H1 (cell line): Measurements from ENCODE around the gene RBM46. TPM values are rescaled to one million over a fixed set of nuclear protein-coding genes. Genes with fewer than 3 reads are reported as not detected.

ENCODE experiments used
- CTCF ChIA-PET: fragments of 300-600 bp; sonication (Branson Sonifier 250); formaldehyde crosslinking; loops from one replicate; lab custom pipeline; 2021; ENCODE audit not compliant: partially characterized antibody; lab: Charles Lee
- POLR2A ChIA-PET: fragments of 300-600 bp; sonication (Branson Sonifier 250); formaldehyde crosslinking; loops from one replicate; lab custom pipeline; 2021; ENCODE audit warnings: inconsistent platforms; ENCODE audit not compliant: partially characterized antibody; lab: Charles Lee
- DNase-seq, 2 experiments: peaks; one replicate each; pipeline versions ENCODE4 v3.0.0 to v3.0.0-alpha.2; 2010 to 2022; ENCODE audit warnings: low spot score in 2 of 2, low read depth in 1 of 2, mixed read lengths in 1 of 2
- FAIRE-seq: peaks from 2 replicates; lab custom pipeline; 2011; peaks lifted over from hg19 to GRCh38; lab: Jason Lieb, UNC
- H2AFZ ChIP-seq: 2 replicates; pipeline ENCODE4 v1.8.1; 2012; ENCODE audit warnings: low read length, inconsistent platforms
- H2AK5ac ChIP-seq: 2 replicates; pipeline ENCODE4 v1.6.1; 2013; ENCODE audit warnings: low read depth, low read length
- H2BK120ac ChIP-seq: replicated peaks from 2 replicates; pipeline ENCODE3; 2013; ENCODE audit warnings: low read depth, low read length, inconsistent platforms
- H2BK12ac ChIP-seq: 2 replicates; pipeline ENCODE4 v1.6.1; 2013; ENCODE audit warnings: low read depth, low read length
- H2BK15ac ChIP-seq: 2 replicates; pipeline ENCODE4 v1.6.1; 2013; ENCODE audit warnings: low read length
- H2BK20ac ChIP-seq: 2 replicates; pipeline ENCODE4 v1.6.1; 2013; ENCODE audit warnings: low read length
- H2BK5ac ChIP-seq: 2 replicates; pipeline ENCODE4 v1.6.1; 2013; ENCODE audit warnings: low read depth, low read length
- H3K14ac ChIP-seq: 2 replicates; pipeline ENCODE4 v1.6.1; 2013; ENCODE audit warnings: inconsistent platforms; ENCODE audit not compliant: insufficient read length
- H3K18ac ChIP-seq: 2 replicates; pipeline ENCODE4 v1.6.1; 2013; ENCODE audit warnings: low read length; ENCODE audit errors: extremely low read depth
- H3K23ac ChIP-seq: 2 replicates; pipeline ENCODE4 v1.6.1; 2013; ENCODE audit warnings: inconsistent platforms; ENCODE audit not compliant: insufficient read length
- H3K23me2 ChIP-seq: 2 replicates; pipeline ENCODE4 v1.6.1; 2013; ENCODE audit warnings: low read depth, low read length
- H3K27ac ChIP-seq: 2 replicates; pipeline ENCODE4 v1.6.1; 2011; ENCODE audit warnings: low read depth, low read length, inconsistent platforms
- H3K27me3 ChIP-seq, 4 experiments: replicated peaks in 1 of 4; 1 replicate in 1 of 4; 2 replicates in 3 of 4; pipeline versions ENCODE4 v1.6.1 to v1.8.1; 2011 to 2013; ENCODE audit warnings: low read length in 3 of 4, mild to moderate bottlenecking in 3 of 4, inconsistent platforms in 2 of 4, mixed read lengths in 2 of 4, moderate library complexity in 1 of 4; ENCODE audit not compliant: control insufficient read depth in 3 of 4, insufficient read depth in 3 of 4; ENCODE audit errors: extremely low read depth in 1 of 4
- H3K36me3 ChIP-seq, 4 experiments: 2 replicates each; pipeline versions ENCODE4 v1.6.1 to v1.8.1; 2011 to 2013; ENCODE audit warnings: mild to moderate bottlenecking in 4 of 4, low read length in 3 of 4, moderate library complexity in 2 of 4, control low read depth in 1 of 4, inconsistent platforms in 1 of 4; ENCODE audit not compliant: insufficient read depth in 4 of 4, control insufficient read depth in 2 of 4
- H3K4ac ChIP-seq: replicated peaks from 2 replicates; pipeline ENCODE3; 2013; ENCODE audit warnings: low read length, low read depth, mixed read lengths, inconsistent platforms; ENCODE audit not compliant: insufficient read length
- H3K4me1 ChIP-seq, 4 experiments: replicated peaks in 1 of 4; 1 replicate in 1 of 4; 2 replicates in 3 of 4; pipeline versions ENCODE4 v1.6.1 to v1.8.1; 2011 to 2013; ENCODE audit warnings: low read length in 3 of 4, inconsistent platforms in 2 of 4, mixed read lengths in 1 of 4; ENCODE audit not compliant: insufficient read depth in 4 of 4, control insufficient read depth in 3 of 4
- H3K4me2 ChIP-seq, 2 experiments: 2 replicates each; pipeline versions ENCODE4 v1.6.1 to v1.8.1; 2011 to 2013; ENCODE audit warnings: low read depth in 2 of 2, low read length in 2 of 2, control low read depth in 1 of 2, inconsistent platforms in 1 of 2, mild to moderate bottlenecking in 1 of 2; ENCODE audit not compliant: insufficient read depth in 1 of 2
- H3K4me3 ChIP-seq, 4 experiments: fragments of 200-600, 300-600 bp in 1 of 4; sonication (generic), shearing (Covaris generic), sonication (Bioruptor Twin) in 1 of 4; 2 replicates each; pipeline versions ENCODE4 v1.5.1 to v1.8.1; 2011 to 2016; ENCODE audit warnings: low read length in 4 of 4, low read depth in 3 of 4, control low read depth in 2 of 4, inconsistent platforms in 2 of 4, mild to moderate bottlenecking in 2 of 4, mixed read lengths in 1 of 4, moderate library complexity in 1 of 4; ENCODE audit not compliant: insufficient read depth in 2 of 4; ENCODE audit errors: extremely low read depth in 1 of 4
- H3K56ac ChIP-seq: replicated peaks from 2 replicates; pipeline ENCODE3; 2013; ENCODE audit warnings: low read depth, mild to moderate bottlenecking, mixed read lengths, low read length, inconsistent platforms; ENCODE audit not compliant: insufficient read length
- H3K79me1 ChIP-seq: 2 replicates; pipeline ENCODE4 v1.6.1; 2013; ENCODE audit warnings: low read depth, low read length, control low read depth
- H3K79me2 ChIP-seq, 2 experiments: 2 replicates each; pipeline versions ENCODE4 v1.6.1 to v1.8.1; 2012 to 2013; ENCODE audit warnings: low read length in 2 of 2, mild to moderate bottlenecking in 2 of 2, inconsistent platforms in 1 of 2; ENCODE audit not compliant: insufficient read depth in 2 of 2, control insufficient read depth in 1 of 2
- H3K9ac ChIP-seq, 4 experiments: replicated peaks in 1 of 4; 1 replicate in 1 of 4; 2 replicates in 3 of 4; pipeline versions ENCODE4 v1.6.1 to v1.8.1; 2011 to 2013; ENCODE audit warnings: low read depth in 3 of 4, low read length in 3 of 4, control low read depth in 2 of 4, mild to moderate bottlenecking in 2 of 4, moderate library complexity in 2 of 4, inconsistent platforms in 1 of 4; ENCODE audit errors: extremely low read depth in 1 of 4
- H3K9me3 ChIP-seq, 2 experiments: 2 replicates each; pipeline versions ENCODE4 v1.6.1 to v1.8.1; 2012 to 2013; ENCODE audit warnings: mild to moderate bottlenecking in 2 of 2, moderate library complexity in 2 of 2, control low read depth in 1 of 2, inconsistent platforms in 1 of 2, low read depth in 1 of 2, low read length in 1 of 2, mixed read lengths in 1 of 2; ENCODE audit not compliant: insufficient read depth in 2 of 2
- H4K20me1 ChIP-seq, 2 experiments: replicated peaks in 1 of 2; 2 replicates each; pipeline versions ENCODE3 to v1.8.1; 2011 to 2013; ENCODE audit warnings: inconsistent platforms in 2 of 2, low read length in 2 of 2, mild to moderate bottlenecking in 1 of 2; ENCODE audit not compliant: insufficient read depth in 2 of 2, control insufficient read depth in 1 of 2
- H4K5ac ChIP-seq: 2 replicates; pipeline ENCODE4 v1.6.1; 2013; ENCODE audit warnings: low read length, low read depth, mixed read lengths, inconsistent platforms; ENCODE audit not compliant: insufficient read length
- H4K8ac ChIP-seq: 2 replicates; pipeline ENCODE4 v1.8.0; 2013; ENCODE audit warnings: mild to moderate bottlenecking, moderate library complexity, low read length, inconsistent platforms; ENCODE audit not compliant: insufficient read depth; ENCODE audit errors: extremely low read depth
- H4K91ac ChIP-seq: replicated peaks from 2 replicates; pipeline ENCODE3; 2013; ENCODE audit warnings: low read length, mixed read lengths, inconsistent platforms; ENCODE audit not compliant: insufficient read length
- BCL11A ChIP-seq, 2 experiments: IDR thresholded peaks; one replicate each; pipeline ENCODE4 v1.6.1; 2011; ENCODE audit warnings: low read depth in 2 of 2, low read length in 2 of 2, mild to moderate bottlenecking in 2 of 2
- CHD2 ChIP-seq: IDR thresholded peaks from 2 replicates; pipeline ENCODE4 v1.6.1; 2012; ENCODE audit warnings: low read length, improper control_type of control experiment
- CTBP2 ChIP-seq: IDR thresholded peaks from 2 replicates; pipeline ENCODE4 v1.7.0; 2011; ENCODE audit warnings: borderline replicate concordance, mild to moderate bottlenecking, moderate library complexity, mixed read lengths, low read length; ENCODE audit not compliant: insufficient read depth, insufficient read length
- EGR1 ChIP-seq: IDR thresholded peaks from 2 replicates; pipeline ENCODE4 v1.6.1; 2011; ENCODE audit warnings: low read depth, low read length, borderline replicate concordance
- NANOG ChIP-seq: IDR thresholded peaks from 2 replicates; pipeline ENCODE4 v1.6.1; 2011; ENCODE audit warnings: low read length, low read depth, mild to moderate bottlenecking, inconsistent platforms; ENCODE audit not compliant: insufficient read depth, poor library complexity, severe bottlenecking
- PHF8 ChIP-seq: fragments of 200-600 bp; sonication (generic); conservative IDR thresholded peaks from 2 replicates; pipeline ENCODE4 v1.7.1; 2012; ENCODE audit warnings: low read depth, mild to moderate bottlenecking, inconsistent platforms, low read length, moderate library complexity
- POU5F1 ChIP-seq: IDR thresholded peaks from 2 replicates; pipeline ENCODE4 v1.6.1; 2011; ENCODE audit warnings: low read depth, mild to moderate bottlenecking, low read length, moderate library complexity
- TAF7 ChIP-seq: optimal IDR thresholded peaks from 2 replicates; pipeline ENCODE3; 2011; ENCODE audit warnings: low read depth, mild to moderate bottlenecking, inconsistent platforms, low read length, moderate library complexity, borderline replicate concordance
- TBP ChIP-seq: IDR thresholded peaks from 2 replicates; pipeline ENCODE4 v1.6.1; 2011; ENCODE audit warnings: low read depth, low read length, improper control_type of control experiment
- TCF12 ChIP-seq: IDR thresholded peaks from 2 replicates; pipeline ENCODE4 v1.6.1; 2011; ENCODE audit warnings: low read depth, mild to moderate bottlenecking, low read length
- TEAD4 ChIP-seq: IDR thresholded peaks from 2 replicates; pipeline ENCODE4 v1.6.1; 2012; ENCODE audit warnings: low read depth, low read length, inconsistent platforms, mixed read lengths
- WGBS, 2 experiments: shearing (Covaris generic) in 1 of 2; methylation state at CpG; one replicate each; pipeline versions ENCODE4 v1.1.6 to v1.1.7; 2013 to 2015; ENCODE audit warnings: low lambda C conversion rate in 2 of 2, mixed read lengths in 2 of 2, inconsistent platforms in 1 of 2, low coverage in 1 of 2, missing lambda C conversion rate in 1 of 2; ENCODE audit not compliant: insufficient replicate concordance in 2 of 2, insufficient coverage in 1 of 2, insufficient read length in 1 of 2; ENCODE audit errors: extremely low coverage in 1 of 2, missing lambda C conversion rate in 1 of 2; 5-methylcytosine and 5-hydroxymethylcytosine counted together
- polyA plus RNA-seq, 7 experiments: library from polyadenylated mRNA; depleted of rRNA in 3 of 7; stranded (reverse) in 5 of 7; unstranded in 2 of 7; fragments of >200 nt in 5 of 7; fragments of 200-250 nt in 2 of 7; gene quantifications; 1 replicate in 5 of 7; 2 replicates in 1 of 7; 4 replicates in 1 of 7; pipeline versions ENCODE4 v1.2.1 to v1.2.3, GENCODE V29; 2011 to 2013; ENCODE audit warnings: missing spikeins in 2 of 7, mixed read lengths in 2 of 7
- total RNA-seq: library from RNA; stranded (reverse); fragmentation: NEBNext Ultra II Directional; extraction: Animal tissue kit (Norgen Biotek cat#: 25700); gene quantifications from 2 replicates; pipeline ENCODE4 v1.2.1, GENCODE V29; 2021
- TF ChIP-seq, protein P1 (sequence below), 3 experiments: IDR thresholded peaks; 1 replicate in 2 of 3; 2 replicates in 1 of 3; pipeline versions ENCODE4 v1.5.1 to v1.6.1; 2011; ENCODE audit warnings: low read length in 3 of 3, mild to moderate bottlenecking in 3 of 3, inconsistent platforms in 2 of 3, low read depth in 1 of 3, moderate library complexity in 1 of 3; ENCODE audit not compliant: insufficient read depth in 1 of 3; ENCODE audit errors: control extremely low read depth in 1 of 3

RBM46 gene
- total and polyA plus RNA-seq, 2 of the 8 experiments (the other 6 are each of a cell fraction or from before 2014, with no cell fraction given) = 0.12 to 0.54 TPM

DNA sequence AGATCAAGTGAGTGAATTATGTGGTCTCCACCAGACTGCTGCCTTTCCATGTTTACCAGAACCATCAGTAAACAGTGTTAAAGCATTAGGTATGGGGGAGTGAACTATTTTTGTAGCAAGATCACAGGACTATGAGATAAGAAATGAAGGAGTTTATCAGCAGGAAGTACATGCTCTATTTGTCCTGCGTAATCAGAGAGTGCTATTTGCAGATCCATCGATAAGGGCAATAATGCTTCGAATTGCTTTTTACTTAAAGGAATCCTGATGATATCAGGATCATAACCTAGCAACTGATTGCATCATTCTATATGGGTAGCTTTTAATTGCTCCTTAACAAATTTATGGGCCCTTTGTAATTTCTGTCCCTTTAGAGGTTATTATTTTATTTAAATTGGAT is 57.1 kb downstream of the RBM46 start:
- ChIA-PET POLR2A (no interaction called here), CTCF (interaction anchor here (0.7 to 3.5 kb wide), 4 partner anchors 16 to 90 kb away, joined by 3 to 13 read pairs (median 3); no protein-coding TSS in a partner anchor)
- H4K8ac ChIP-seq = no peak overlapping the region
- H2BK20ac ChIP-seq = no peak overlapping the region
- no peak overlapping the region for H2AK5ac ChIP-seq
- H3K4me1 ChIP-seq = peaks cover 0 to 4% (median 2%) of the 10 kb centered on the region in 4 experiments; a peak in 3 of 7 replicates
- no peaks in the 10 kb centered on the region; a peak in 1 of 4 replicates for H3K9me3 ChIP-seq
- H3K36me3 ChIP-seq = no peaks in the 10 kb centered on the region
- no peak overlapping the region for H3K27ac ChIP-seq
- no peak overlapping the region for H3K4me2 ChIP-seq
- no peak overlapping the region for H3K18ac ChIP-seq
- H3K9ac ChIP-seq = no peak overlapping the region
- no peak overlapping the region for H4K5ac ChIP-seq
- H3K56ac ChIP-seq = no peak overlapping the region
- no peak overlapping the region for H2BK5ac ChIP-seq
- no peak overlapping the region for H3K4me3 ChIP-seq
- no peak for DNase-seq
- no peaks in the 10 kb centered on the region for H3K79me2 ChIP-seq
- H3K79me1 ChIP-seq = no peaks in the 10 kb centered on the region
- H2BK15ac ChIP-seq = no peak overlapping the region
- no peaks in the 10 kb centered on the region for H3K27me3 ChIP-seq
- no peaks in the 10 kb centered on the region for H3K23me2 ChIP-seq
- H4K91ac ChIP-seq = no peak overlapping the region
- H2BK12ac ChIP-seq = no peak overlapping the region
- no peaks in the 10 kb centered on the region for H4K20me1 ChIP-seq
- FAIRE-seq = no peak
- H3K23ac ChIP-seq = no peak overlapping the region
- H3K14ac ChIP-seq = no peak overlapping the region
- no peak overlapping the region for H2BK120ac ChIP-seq
- H3K4ac ChIP-seq = no peak overlapping the region
- WGBS, 2 experiments = 95% methylated on average over 3 of the region's 3 CpGs; no CpG with 5 or more reads in 1 of the 2 experiments
- no peak overlapping the region for H2AFZ ChIP-seq
- no peak for TF ChIP-seq TBP
- TF ChIP-seq TAF7 = no peak
- TF ChIP-seq PHF8 = no peak
- TF ChIP-seq, protein P1, sequence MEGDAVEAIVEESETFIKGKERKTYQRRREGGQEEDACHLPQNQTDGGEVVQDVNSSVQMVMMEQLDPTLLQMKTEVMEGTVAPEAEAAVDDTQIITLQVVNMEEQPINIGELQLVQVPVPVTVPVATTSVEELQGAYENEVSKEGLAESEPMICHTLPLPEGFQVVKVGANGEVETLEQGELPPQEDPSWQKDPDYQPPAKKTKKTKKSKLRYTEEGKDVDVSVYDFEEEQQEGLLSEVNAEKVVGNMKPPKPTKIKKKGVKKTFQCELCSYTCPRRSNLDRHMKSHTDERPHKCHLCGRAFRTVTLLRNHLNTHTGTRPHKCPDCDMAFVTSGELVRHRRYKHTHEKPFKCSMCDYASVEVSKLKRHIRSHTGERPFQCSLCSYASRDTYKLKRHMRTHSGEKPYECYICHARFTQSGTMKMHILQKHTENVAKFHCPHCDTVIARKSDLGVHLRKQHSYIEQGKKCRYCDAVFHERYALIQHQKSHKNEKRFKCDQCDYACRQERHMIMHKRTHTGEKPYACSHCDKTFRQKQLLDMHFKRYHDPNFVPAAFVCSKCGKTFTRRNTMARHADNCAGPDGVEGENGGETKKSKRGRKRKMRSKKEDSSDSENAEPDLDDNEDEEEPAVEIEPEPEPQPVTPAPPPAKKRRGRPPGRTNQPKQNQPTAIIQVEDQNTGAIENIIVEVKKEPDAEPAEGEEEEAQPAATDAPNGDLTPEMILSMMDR (IDR thresholded peaks at IDR 0.05; ENCODE audit: control extremely low read depth in 1 of 3, insufficient read depth in 1 of 3, low read depth in 1 of 3, low read length in 3 of 3) = no peak
- TF ChIP-seq CTBP2 = no peak
- no peak for TF ChIP-seq TCF12
- TF ChIP-seq CHD2 = no peak
- no peak for TF ChIP-seq EGR1
- TF ChIP-seq NANOG = no peak
- TF ChIP-seq BCL11A (IDR thresholded peaks at IDR 0.05; ENCODE audit: low read depth in 2 of 2, low read length in 2 of 2) = no peak
- no peak for TF ChIP-seq POU5F1
- TF ChIP-seq TEAD4 = no peak
